ENCODE results near the gene CENPN.
A peak's percentile ranks its signal among the peaks of the same experiment; 100 is the strongest.

Gene CENPN

DNA sequence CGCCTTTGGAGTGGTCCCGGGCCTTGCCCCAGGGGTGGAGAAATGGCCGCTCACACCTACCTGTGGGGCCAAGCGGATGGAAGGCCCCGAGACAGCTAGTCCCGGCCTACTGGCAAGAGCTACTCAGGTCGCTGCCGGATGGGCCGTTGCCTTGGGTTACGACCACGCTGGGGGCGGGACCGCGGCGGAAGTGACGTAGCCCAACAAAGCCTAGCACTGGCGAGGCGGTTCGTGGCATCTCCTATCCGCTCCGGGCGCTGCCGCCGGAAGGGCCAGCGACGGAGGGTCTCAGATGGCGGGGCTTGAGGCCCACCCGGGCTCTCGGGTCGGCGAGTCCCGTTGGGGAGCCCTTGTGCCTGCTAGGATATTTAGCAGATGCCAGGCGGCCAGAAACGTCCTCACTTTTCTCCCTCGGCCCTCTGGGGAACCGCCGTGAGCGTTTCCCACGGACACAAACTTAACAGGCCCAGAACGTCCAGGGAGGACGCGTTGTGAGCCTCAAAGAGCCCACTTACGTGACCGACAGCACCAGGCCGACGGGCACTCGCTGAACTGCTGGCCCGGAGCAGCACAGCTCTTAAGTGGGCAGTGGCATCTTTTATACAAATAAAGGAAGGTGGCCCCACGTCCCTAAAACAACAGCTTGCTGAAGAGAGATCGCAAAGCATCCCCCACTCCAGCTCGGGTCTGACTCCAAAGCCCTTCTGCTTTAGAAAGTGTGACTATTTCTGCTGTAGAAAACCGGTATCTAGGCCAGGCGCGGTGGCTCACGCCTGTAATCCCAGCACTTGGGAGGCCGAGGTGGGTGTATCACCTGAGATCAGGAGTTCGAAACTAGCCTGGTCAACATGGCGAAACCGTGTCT, 70.3 kb downstream of the CENPN start, which contains the start of gene C16orf46:
Gene C16orf46, minus strand, starts transcription at position 163 of the 865 bp plus-strand sequence. CDS start 13,283 bp downstream, outside the sequence.
- DNase-seq (ENCODE audit: low read depth in 3 of 3): peak; percentile 92 to 95 (median 95)

- DNase-seq (ENCODE audit: low read depth in 3 of 3): no peak
These were observed 73.2 kb downstream of the CENPN start for GRCh38 chr16:81080233-81080632.

DNA sequence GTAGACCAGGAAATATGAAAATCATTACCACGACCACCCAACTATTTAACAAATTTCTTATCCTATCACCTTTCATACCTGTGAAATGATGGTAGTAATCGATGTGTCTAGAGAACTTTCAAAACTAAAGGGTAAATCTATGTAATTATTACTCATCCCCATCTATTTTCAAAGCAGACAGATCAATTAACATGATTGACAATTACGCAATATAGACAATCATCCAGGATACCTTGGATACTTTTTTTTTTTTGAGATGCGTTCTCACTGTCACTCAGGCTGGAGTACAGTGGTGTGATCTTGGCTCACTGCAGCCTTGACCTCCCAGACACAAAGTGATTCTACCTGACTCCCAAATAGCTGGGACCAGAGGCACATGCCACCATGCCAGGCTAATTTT, 74.0 kb downstream of the CENPN start:
- DNase-seq (ENCODE audit: low read depth in 3 of 3): no peak
